ENCODE results near the gene ATF2. TPM values are rescaled to one million over a fixed set of nuclear protein-coding genes. Genes with fewer than 3 reads are reported as not detected.

ATF2 gene
- total and polyA plus RNA-seq, 2 of the 13 experiments (the other 11 are each of a cell fraction or from before 2014, with no cell fraction given): 91.6 to 95.1 TPM

- TF ChIP-seq ZNF276 (CRISPR knock-in tag; IDR thresholded peaks at IDR 0.05; ENCODE audit: low read depth): peak; percentile 82; the same call in 1 of the 2 replicates
- TF ChIP-seq ZNF317 (CRISPR knock-in tag; IDR thresholded peaks at IDR 0.05): peak; percentile 93
- TF ChIP-seq ZBTB3 (CRISPR knock-in tag; IDR thresholded peaks at IDR 0.05; ENCODE audit: borderline replicate concordance, low read depth): peak; percentile 82; the same call in 1 of the 2 replicates
- TF ChIP-seq XRCC5 (optimal IDR thresholded peaks at IDR 0.05; ENCODE audit: low read length): peak; percentile 92
- no peak for TF ChIP-seq ZNF562 (CRISPR knock-in tag; IDR thresholded peaks at IDR 0.05; ENCODE audit: borderline replicate concordance)
- TF ChIP-seq NRL (CRISPR knock-in tag; IDR thresholded peaks at IDR 0.05; ENCODE audit: borderline replicate concordance): no peak
- peak; percentile 95; the same call in 1 of the 2 replicates for TF ChIP-seq ZFP36L1 (CRISPR knock-in tag; IDR thresholded peaks at IDR 0.05)
- no peak for TF ChIP-seq ZNF496 (CRISPR knock-in tag; IDR thresholded peaks at IDR 0.05; ENCODE audit: insufficient replicate concordance)
- no peak for TF ChIP-seq CHCHD3 (CRISPR knock-in tag; IDR thresholded peaks at IDR 0.05)
- TF ChIP-seq MYNN (CRISPR knock-in tag; IDR thresholded peaks at IDR 0.05; ENCODE audit: low read depth): peak; percentile 69; the same call in 1 of the 2 replicates
- TF ChIP-seq NKX3-1 (CRISPR knock-in tag; IDR thresholded peaks at IDR 0.05): 0 out of 2 replicates have a peak, but pooled peaks have one; percentile 40
- no peak for TF ChIP-seq ZNF569 (CRISPR knock-in tag; IDR thresholded peaks at IDR 0.05; ENCODE audit: borderline replicate concordance)
- peak; percentile 100 for TF ChIP-seq GATAD2A (CRISPR knock-in tag; IDR thresholded peaks at IDR 0.05)
- no peak for TF ChIP-seq ZNF850 (CRISPR knock-in tag; conservative IDR thresholded peaks at IDR 0.05)
- TF ChIP-seq SMARCE1 (IDR thresholded peaks at IDR 0.05; ENCODE audit: borderline replicate concordance): peak; percentile 92
- peak; percentile 26; the same call in 1 of the 2 replicates for TF ChIP-seq SETDB1 (CRISPR knock-in tag; IDR thresholded peaks at IDR 0.05; ENCODE audit: borderline replicate concordance)
- TF ChIP-seq ZNF646 (CRISPR knock-in tag; IDR thresholded peaks at IDR 0.05): no peak
- TF ChIP-seq ZNF337 (CRISPR knock-in tag; IDR thresholded peaks at IDR 0.05; ENCODE audit: borderline replicate concordance, low read depth): peak; percentile 66; the same call in 1 of the 2 replicates
- TF ChIP-seq KAT7 (CRISPR knock-in tag; IDR thresholded peaks at IDR 0.05; ENCODE audit: borderline replicate concordance): peak; percentile 86; the same call in 1 of the 2 replicates
- TF ChIP-seq SMYD3 (CRISPR knock-in tag; IDR thresholded peaks at IDR 0.05): peak; percentile 99
- TF ChIP-seq ZNF260 (CRISPR knock-in tag; IDR thresholded peaks at IDR 0.05; ENCODE audit: borderline replicate concordance, low read depth): no peak
- TF ChIP-seq ZNF589 (CRISPR knock-in tag; conservative IDR thresholded peaks at IDR 0.05): peak; percentile 93
These were observed 105.0 kb downstream of the ATF2 start (continued) for GRCh38 chr2:175062787-175063585.

Data from HepG2 (cell line).